WTC11 (cell line): ENCODE data around the gene GAB4. TPM values are rescaled to one million over a fixed set of nuclear protein-coding genes. Genes with fewer than 3 reads are reported as not detected.

Source experiments
- ATAC-seq: fragments of 200-7000 bp; cut with Tn5 transposase; 2 replicates; pipeline ENCODE4 v1.10.0; 2021; ENCODE audit warnings: mild to moderate bottlenecking, moderate library complexity
- CTCF ChIA-PET: fragments of 300-600 bp; sonication (Branson Sonifier 250); formaldehyde crosslinking; loops from one replicate; lab custom pipeline; 2021; ENCODE audit warnings: antibody characterized with exemption; lab: Charles Lee
- POLR2A ChIA-PET: fragments of 350-600 bp; sonication (Branson Sonifier 250); formaldehyde crosslinking; loops from one replicate; lab custom pipeline; 2021; ENCODE audit warnings: antibody characterized with exemption; lab: Charles Lee
- DNase-seq: peaks from one replicate; pipeline ENCODE4 v3.0.0; 2021; ENCODE audit warnings: low spot score
- H3K27ac Mint-ChIP-seq: 2 replicates; pipeline ENCODE4 v1.8.0; 2021; ENCODE audit warnings: mixed read lengths
- H3K27me3 Mint-ChIP-seq: 2 replicates; pipeline ENCODE4 v1.8.0; 2021; ENCODE audit warnings: low read depth, mild to moderate bottlenecking, moderate library complexity, mixed read lengths
- H3K36me3 Mint-ChIP-seq: 2 replicates; pipeline ENCODE4 v1.8.0; 2021; ENCODE audit warnings: mixed read lengths
- H3K4me1 Mint-ChIP-seq: 2 replicates; pipeline ENCODE4 v1.8.0; 2022; ENCODE audit warnings: mixed read lengths
- H3K4me3 Mint-ChIP-seq: 2 replicates; pipeline ENCODE4 v1.8.0; 2021; ENCODE audit warnings: mild to moderate bottlenecking, moderate library complexity, mixed read lengths
- H3K9me3 Mint-ChIP-seq: 2 replicates; pipeline ENCODE4 v1.8.0; 2021; ENCODE audit warnings: mixed read lengths
- ESRRA ChIP-seq: sonication (generic); formaldehyde crosslinking; IDR thresholded peaks from 2 replicates; pipeline ENCODE4 v1.8.1; 2022; ENCODE audit warnings: mild to moderate bottlenecking, missing genetic modification reagents, borderline replicate concordance
- FOXP1 ChIP-seq: sonication (generic); formaldehyde crosslinking; IDR thresholded peaks from 2 replicates; pipeline ENCODE4 v1.8.0; 2022; ENCODE audit warnings: missing genetic modification reagents, mild to moderate bottlenecking, moderate library complexity, borderline replicate concordance
- NFE2L1 ChIP-seq: sonication (generic); formaldehyde crosslinking; IDR thresholded peaks from 2 replicates; pipeline ENCODE4 v1.8.1; 2023; ENCODE audit warnings: missing genetic modification reagents
- ZNF138 ChIP-seq: sonication (generic); formaldehyde crosslinking; conservative IDR thresholded peaks from 2 replicates; pipeline ENCODE4 v1.8.1; 2022; ENCODE audit warnings: mild to moderate bottlenecking, moderate library complexity, missing genetic modification reagents
- ZNF281 ChIP-seq: sonication (generic); formaldehyde crosslinking; IDR thresholded peaks from 2 replicates; pipeline ENCODE4 v1.8.0; 2023; ENCODE audit warnings: mild to moderate bottlenecking, missing genetic modification reagents
- ZNF423 ChIP-seq: fragments of 250-450 bp; sonication (Bioruptor Pico); IDR thresholded peaks from 2 replicates; pipeline ENCODE4 v2.1.2; 2022; ENCODE audit warnings: mild to moderate bottlenecking, moderate library complexity
- total RNA-seq: library from RNA; stranded (reverse); gene quantifications from 3 replicates; pipeline ENCODE4 v1.2.3, GENCODE V29; 2021

GAB4 gene
- total RNA-seq, 1 experiment from 2014 or later, result 0.09 TPM

- TF ChIP-seq ESRRA (CRISPR knock-in tag) (no peak), ZNF138 (no peak), ZNF423 (no peak), ZNF281 (no peak), NFE2L1 (CRISPR knock-in tag) (no peak), FOXP1 (CRISPR knock-in tag) (no peak)
- peaks cover 43% of the 10 kb centered on the region for H3K9me3 Mint-ChIP-seq
- ATAC-seq, result no peak
- H3K4me3 Mint-ChIP-seq, result no peak overlapping the region
- H3K36me3 Mint-ChIP-seq, result peaks cover 8% of the 10 kb centered on the region
- no peak overlapping the region for H3K27ac Mint-ChIP-seq
- ChIA-PET CTCF (no interaction called here), POLR2A (interaction anchor here (0.6 kb wide), 1 partner anchor 794 kb away, joined by 3 read pairs; no protein-coding TSS in a partner anchor)
- H3K27me3 Mint-ChIP-seq, result peaks cover 18% of the 10 kb centered on the region
- DNase-seq, result no peak
- H3K4me1 Mint-ChIP-seq, result no peaks in the 10 kb centered on the region
Observed at GRCh38 chr22:16912281-16912680, 95.7 kb downstream of the GAB4 start.

Other genes starting within 250 kb of the GAB4 start
- gene XKR3, start 182.8 kb downstream of the GAB4 start, total RNA-seq, result not detected in 3 replicates
- 7.9 to 8.7 TPM (median 8.2 TPM) in 3 replicates for gene IL17RA, start 76.8 kb upstream of the GAB4 start, total RNA-seq
- gene TMEM121B, start 113.1 kb upstream of the GAB4 start, total RNA-seq, result 7.5 to 8.3 TPM (median 7.7 TPM) in 3 replicates
- 84.0 to 114 TPM (median 110 TPM) in 3 replicates for gene HDHD5, start 151.1 kb upstream of the GAB4 start, total RNA-seq
- gene ADA2, start 211.2 kb upstream of the GAB4 start, total RNA-seq, result 20.0 to 22.3 TPM (median 21.6 TPM) in 3 replicates